HL-60 (cell line): ENCODE measurements around the gene INPP4B.

Source experiments
- DNase-seq, 2 experiments: peaks; one replicate each; pipeline ENCODE4 v3.0.0-alpha.2; 2010 to 2020; ENCODE audit warnings: low read depth in 1 of 2, low spot score in 1 of 2
- H3K27ac ChIP-seq: fragments of 250-450 bp; sonication (Bioruptor Pico); replicated peaks from 2 replicates; pipeline ENCODE4 v1.5.1; 2020; ENCODE audit warnings: mild to moderate bottlenecking, moderate library complexity
- H3K27me3 ChIP-seq: fragments of 250-450 bp; sonication (Bioruptor Pico); 2 replicates; pipeline ENCODE4 v1.5.1; 2021; ENCODE audit warnings: mild to moderate bottlenecking, moderate library complexity; ENCODE audit not compliant: insufficient read depth, poor library complexity, severe bottlenecking
- H3K4me3 ChIP-seq: replicated peaks from 2 replicates; pipeline ENCODE4 v1.5.1; 2011; ENCODE audit warnings: mild to moderate bottlenecking, control low read depth, low read length; ENCODE audit not compliant: insufficient read depth
- GABPA ChIP-seq: IDR thresholded peaks from 2 replicates; pipeline ENCODE4 v1.6.1; 2012; ENCODE audit warnings: low read depth
- POLR2AphosphoS5 ChIP-seq: IDR thresholded peaks from 2 replicates; pipeline ENCODE4 v1.6.1; 2012; ENCODE audit warnings: low read depth
- SPI1 ChIP-seq: IDR thresholded peaks from 2 replicates; pipeline ENCODE4 v1.6.1; 2012; ENCODE audit warnings: low read depth, mild to moderate bottlenecking, borderline replicate concordance
- TF ChIP-seq, protein P1 (sequence below): IDR thresholded peaks from one replicate; pipeline ENCODE4 v1.5.1; 2011; ENCODE audit warnings: low read length, control low read depth, inconsistent platforms; ENCODE audit not compliant: insufficient read depth
- TF ChIP-seq, protein P2 (sequence below): IDR thresholded peaks from 2 replicates; pipeline ENCODE4 v1.6.1; 2012; ENCODE audit warnings: low read depth; ENCODE audit not compliant: insufficient replicate concordance

The INPP4B gene

DNA sequence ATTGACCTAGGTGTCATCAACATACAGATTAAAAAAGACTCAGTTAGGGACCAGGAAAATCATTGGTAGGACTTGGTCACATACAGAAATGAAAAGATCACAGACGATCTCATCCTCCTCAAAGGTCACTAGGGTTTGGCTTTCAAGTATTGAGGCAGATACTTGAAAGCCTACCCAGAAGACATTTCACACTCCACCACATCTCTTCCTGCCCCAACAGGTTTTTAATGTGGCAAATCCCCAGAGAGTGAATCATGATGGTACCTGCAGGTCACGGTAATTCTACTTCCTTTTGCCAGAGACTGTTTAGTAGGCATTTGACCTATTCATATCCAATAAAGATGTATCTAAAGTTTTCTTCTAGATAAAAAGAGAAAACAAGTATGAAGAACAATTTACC is 44.1 kb downstream of the INPP4B start:
- TF ChIP-seq, protein P1, sequence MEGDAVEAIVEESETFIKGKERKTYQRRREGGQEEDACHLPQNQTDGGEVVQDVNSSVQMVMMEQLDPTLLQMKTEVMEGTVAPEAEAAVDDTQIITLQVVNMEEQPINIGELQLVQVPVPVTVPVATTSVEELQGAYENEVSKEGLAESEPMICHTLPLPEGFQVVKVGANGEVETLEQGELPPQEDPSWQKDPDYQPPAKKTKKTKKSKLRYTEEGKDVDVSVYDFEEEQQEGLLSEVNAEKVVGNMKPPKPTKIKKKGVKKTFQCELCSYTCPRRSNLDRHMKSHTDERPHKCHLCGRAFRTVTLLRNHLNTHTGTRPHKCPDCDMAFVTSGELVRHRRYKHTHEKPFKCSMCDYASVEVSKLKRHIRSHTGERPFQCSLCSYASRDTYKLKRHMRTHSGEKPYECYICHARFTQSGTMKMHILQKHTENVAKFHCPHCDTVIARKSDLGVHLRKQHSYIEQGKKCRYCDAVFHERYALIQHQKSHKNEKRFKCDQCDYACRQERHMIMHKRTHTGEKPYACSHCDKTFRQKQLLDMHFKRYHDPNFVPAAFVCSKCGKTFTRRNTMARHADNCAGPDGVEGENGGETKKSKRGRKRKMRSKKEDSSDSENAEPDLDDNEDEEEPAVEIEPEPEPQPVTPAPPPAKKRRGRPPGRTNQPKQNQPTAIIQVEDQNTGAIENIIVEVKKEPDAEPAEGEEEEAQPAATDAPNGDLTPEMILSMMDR, result no peak
- TF ChIP-seq, protein P2, sequence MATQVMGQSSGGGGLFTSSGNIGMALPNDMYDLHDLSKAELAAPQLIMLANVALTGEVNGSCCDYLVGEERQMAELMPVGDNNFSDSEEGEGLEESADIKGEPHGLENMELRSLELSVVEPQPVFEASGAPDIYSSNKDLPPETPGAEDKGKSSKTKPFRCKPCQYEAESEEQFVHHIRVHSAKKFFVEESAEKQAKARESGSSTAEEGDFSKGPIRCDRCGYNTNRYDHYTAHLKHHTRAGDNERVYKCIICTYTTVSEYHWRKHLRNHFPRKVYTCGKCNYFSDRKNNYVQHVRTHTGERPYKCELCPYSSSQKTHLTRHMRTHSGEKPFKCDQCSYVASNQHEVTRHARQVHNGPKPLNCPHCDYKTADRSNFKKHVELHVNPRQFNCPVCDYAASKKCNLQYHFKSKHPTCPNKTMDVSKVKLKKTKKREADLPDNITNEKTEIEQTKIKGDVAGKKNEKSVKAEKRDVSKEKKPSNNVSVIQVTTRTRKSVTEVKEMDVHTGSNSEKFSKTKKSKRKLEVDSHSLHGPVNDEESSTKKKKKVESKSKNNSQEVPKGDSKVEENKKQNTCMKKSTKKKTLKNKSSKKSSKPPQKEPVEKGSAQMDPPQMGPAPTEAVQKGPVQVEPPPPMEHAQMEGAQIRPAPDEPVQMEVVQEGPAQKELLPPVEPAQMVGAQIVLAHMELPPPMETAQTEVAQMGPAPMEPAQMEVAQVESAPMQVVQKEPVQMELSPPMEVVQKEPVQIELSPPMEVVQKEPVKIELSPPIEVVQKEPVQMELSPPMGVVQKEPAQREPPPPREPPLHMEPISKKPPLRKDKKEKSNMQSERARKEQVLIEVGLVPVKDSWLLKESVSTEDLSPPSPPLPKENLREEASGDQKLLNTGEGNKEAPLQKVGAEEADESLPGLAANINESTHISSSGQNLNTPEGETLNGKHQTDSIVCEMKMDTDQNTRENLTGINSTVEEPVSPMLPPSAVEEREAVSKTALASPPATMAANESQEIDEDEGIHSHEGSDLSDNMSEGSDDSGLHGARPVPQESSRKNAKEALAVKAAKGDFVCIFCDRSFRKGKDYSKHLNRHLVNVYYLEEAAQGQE, result no peak
- no peak for TF ChIP-seq GABPA
- no peak for TF ChIP-seq POLR2AphosphoS5
- no peak for TF ChIP-seq SPI1
- Histone ChIP-seq H3K27ac (no peak overlapping the region), H3K27me3 (no peaks in the 10 kb centered on the region), H3K4me3 (no peak overlapping the region)
- no peak for DNase-seq

DNA sequence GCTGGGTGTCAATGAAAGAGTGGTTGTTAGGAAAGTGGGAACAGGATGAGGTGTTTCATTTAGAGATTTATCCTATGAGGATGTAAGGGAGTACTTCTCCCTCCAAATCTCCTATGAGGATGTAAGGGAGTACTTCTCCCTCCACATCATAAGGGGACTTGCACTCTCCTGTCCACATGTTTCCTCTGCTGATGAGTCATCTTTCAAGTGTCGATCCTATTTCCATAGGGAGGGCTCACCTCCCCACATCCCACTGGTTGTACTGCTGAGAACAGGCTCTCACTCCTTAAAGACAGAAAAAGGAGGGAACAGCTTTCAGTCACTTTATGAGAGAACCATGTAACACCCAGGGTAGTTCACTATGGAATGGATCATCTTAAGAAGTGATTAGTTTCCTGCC is 65.0 kb downstream of the INPP4B start:
- TF ChIP-seq, protein P1, result no peak
- TF ChIP-seq, protein P2, result no peak
- TF ChIP-seq POLR2AphosphoS5, result no peak
- no peak for TF ChIP-seq SPI1
- TF ChIP-seq GABPA, result no peak
- H3K27ac ChIP-seq, result no peak overlapping the region
- no peak for DNase-seq
- H3K27me3 ChIP-seq, result no peaks in the 10 kb centered on the region
- no peak overlapping the region for H3K4me3 ChIP-seq

DNA sequence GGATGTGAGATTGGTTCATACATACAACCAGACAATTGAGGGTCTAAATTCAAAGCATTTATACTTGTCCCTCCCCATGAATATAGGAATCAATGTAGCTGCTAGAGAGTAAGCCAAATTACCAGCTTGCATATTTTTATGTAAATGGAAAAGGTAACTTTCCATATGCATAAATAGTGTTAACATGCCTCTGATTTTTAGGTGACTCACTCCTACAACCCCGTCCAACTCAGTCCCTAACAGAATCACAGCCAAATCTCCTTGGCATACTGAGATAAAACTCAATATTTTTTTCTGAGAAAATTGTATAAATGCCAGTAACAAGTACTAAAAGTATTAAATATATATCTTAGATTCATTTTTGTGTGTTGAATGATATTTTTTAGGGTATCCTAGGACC is 67.2 kb downstream of the INPP4B start:
- no peak for TF ChIP-seq POLR2AphosphoS5
- TF ChIP-seq, protein P2, result no peak
- TF ChIP-seq GABPA, result no peak
- TF ChIP-seq, protein P1, result no peak
- no peak for TF ChIP-seq SPI1
- H3K4me3 ChIP-seq, result no peak overlapping the region
- no peak overlapping the region for H3K27ac ChIP-seq
- no peaks in the 10 kb centered on the region for H3K27me3 ChIP-seq
- no peak for DNase-seq
